H9 (cell line): Measurements from ENCODE around the gene ZNF10. TPM values are rescaled to one million over a fixed set of nuclear protein-coding genes. Genes with fewer than 3 reads are reported as not detected.

Experiments
- DNase-seq: peaks from one replicate; pipeline ENCODE4 v3.0.0-alpha.2; 2017
- H2AFZ ChIP-seq: one replicate; pipeline ENCODE4 v1.6.1; 2013; ENCODE audit warnings: mild to moderate bottlenecking, low read length, control low read depth, moderate library complexity
- H2AK5ac ChIP-seq: 2 replicates; pipeline ENCODE4 v1.6.1; 2013; ENCODE audit warnings: low read length, control low read depth, mixed read lengths; ENCODE audit not compliant: insufficient read length
- H2BK120ac ChIP-seq: one replicate; pipeline ENCODE4 v1.6.1; 2013; ENCODE audit warnings: low read depth, mild to moderate bottlenecking, low read length, control low read depth, inconsistent platforms; ENCODE audit not compliant: poor library complexity, severe bottlenecking
- H2BK12ac ChIP-seq: 2 replicates; pipeline ENCODE4 v1.6.1; 2013; ENCODE audit warnings: low read length, control low read depth, mixed read lengths, low read depth; ENCODE audit not compliant: insufficient read length
- H2BK15ac ChIP-seq: 2 replicates; pipeline ENCODE4 v1.6.1; 2013; ENCODE audit warnings: low read depth, low read length, control low read depth
- H2BK20ac ChIP-seq: one replicate; pipeline ENCODE4 v1.6.1; 2013; ENCODE audit warnings: low read depth, mild to moderate bottlenecking, low read length, control low read depth, inconsistent platforms; ENCODE audit not compliant: poor library complexity, severe bottlenecking
- H2BK5ac ChIP-seq: 2 replicates; pipeline ENCODE4 v1.6.1; 2013; ENCODE audit warnings: low read length, control low read depth, mixed read lengths; ENCODE audit not compliant: insufficient read length
- H3K14ac ChIP-seq: 2 replicates; pipeline ENCODE4 v1.6.1; 2013; ENCODE audit warnings: low read length, control low read depth; ENCODE audit not compliant: insufficient read depth
- H3K18ac ChIP-seq: 2 replicates; pipeline ENCODE4 v1.6.1; 2013; ENCODE audit warnings: low read depth, mild to moderate bottlenecking, mixed read lengths, low read length, control low read depth; ENCODE audit not compliant: insufficient read length
- H3K23ac ChIP-seq: 2 replicates; pipeline ENCODE4 v1.6.1; 2013; ENCODE audit warnings: low read length, control low read depth, mixed read lengths, low read depth; ENCODE audit not compliant: insufficient read length
- H3K23me2 ChIP-seq: 2 replicates; pipeline ENCODE4 v1.6.1; 2013; ENCODE audit warnings: low read depth, mild to moderate bottlenecking, mixed read lengths, low read length, control low read depth; ENCODE audit not compliant: insufficient read length, poor library complexity, severe bottlenecking
- H3K27ac ChIP-seq: 2 replicates; pipeline ENCODE4 v1.5.1; 2013; ENCODE audit warnings: low read length, control low read depth, mixed read lengths, low read depth; ENCODE audit not compliant: insufficient read length
- H3K27me3 ChIP-seq: 2 replicates; pipeline ENCODE4 v1.6.1; 2013; ENCODE audit warnings: low read length, control low read depth, inconsistent platforms; ENCODE audit not compliant: insufficient read depth
- H3K4ac ChIP-seq: 2 replicates; pipeline ENCODE4 v1.6.1; 2013; ENCODE audit warnings: low read depth, mild to moderate bottlenecking, control low read depth, inconsistent platforms, low read length, moderate library complexity
- H3K4me1 ChIP-seq: 2 replicates; pipeline ENCODE4 v1.6.1; 2013; ENCODE audit warnings: low read length, control low read depth, inconsistent platforms; ENCODE audit not compliant: insufficient read depth
- H3K4me2 ChIP-seq: 2 replicates; pipeline ENCODE4 v1.6.1; 2013; ENCODE audit warnings: low read length, control low read depth, mixed read lengths; ENCODE audit not compliant: insufficient read length, insufficient read depth
- H3K56ac ChIP-seq: 2 replicates; pipeline ENCODE4 v1.6.1; 2013; ENCODE audit warnings: low read depth, mild to moderate bottlenecking, mixed read lengths, low read length, control low read depth; ENCODE audit not compliant: insufficient read length
- H3K79me1 ChIP-seq: 2 replicates; pipeline ENCODE4 v1.6.1; 2013; ENCODE audit warnings: low read depth, mild to moderate bottlenecking, moderate library complexity, low read length, control low read depth, inconsistent platforms; ENCODE audit not compliant: insufficient read depth, poor library complexity, severe bottlenecking
- H3K79me2 ChIP-seq: 2 replicates; pipeline ENCODE4 v1.6.1; 2013; ENCODE audit warnings: low read length, control low read depth, inconsistent platforms; ENCODE audit not compliant: insufficient read depth
- H3K9ac ChIP-seq: 2 replicates; pipeline ENCODE4 v1.6.1; 2013; ENCODE audit warnings: low read length, control low read depth, mixed read lengths; ENCODE audit not compliant: insufficient read length; ENCODE audit errors: extremely low read depth
- H3K9me3 ChIP-seq: one replicate; pipeline ENCODE4 v1.6.1; 2013; ENCODE audit warnings: low read depth, low read length, inconsistent platforms; ENCODE audit not compliant: control insufficient read depth
- H3T11ph ChIP-seq: one replicate; pipeline ENCODE4 v1.6.1; 2013; ENCODE audit warnings: mild to moderate bottlenecking, low read length, control low read depth, inconsistent platforms
- H4K20me1 ChIP-seq: one replicate; pipeline ENCODE4 v1.6.1; 2013; ENCODE audit not compliant: control insufficient read depth, insufficient read length, insufficient read depth
- H4K5ac ChIP-seq: 2 replicates; pipeline ENCODE4 v1.6.1; 2013; ENCODE audit warnings: low read depth, mild to moderate bottlenecking, mixed read lengths, low read length, control low read depth; ENCODE audit not compliant: insufficient read length
- H4K8ac ChIP-seq: replicated peaks from 2 replicates; pipeline ENCODE4 v1.6.1; 2013; ENCODE audit warnings: low read length, control low read depth, mixed read lengths, low read depth; ENCODE audit not compliant: insufficient read length
- H4K91ac ChIP-seq: 2 replicates; pipeline ENCODE4 v1.6.1; 2013; ENCODE audit warnings: low read depth, mild to moderate bottlenecking, moderate library complexity, mixed read lengths, low read length, control low read depth; ENCODE audit not compliant: insufficient read length
- H3K27ac Mint-ChIP-seq, 3 experiments: 2 replicates in 2 of 3; 3 replicates in 1 of 3; pipeline ENCODE4 v1.8.0; 2020 to 2021; ENCODE audit warnings: mixed read lengths in 3 of 3, mild to moderate bottlenecking in 1 of 3, moderate library complexity in 1 of 3
- H3K27me3 Mint-ChIP-seq: 2 replicates; pipeline ENCODE4 v1.8.0; 2021; ENCODE audit warnings: low read depth, mild to moderate bottlenecking, moderate library complexity, mixed read lengths
- H3K36me3 Mint-ChIP-seq, 3 experiments: 2 replicates in 2 of 3; 3 replicates in 1 of 3; pipeline ENCODE4 v1.8.0; 2020 to 2021; ENCODE audit warnings: low read depth in 3 of 3, mixed read lengths in 3 of 3; ENCODE audit not compliant: insufficient read depth in 1 of 3
- H3K4me1 Mint-ChIP-seq, 2 experiments: 2 replicates each; pipeline ENCODE4 v1.8.0; 2020; ENCODE audit warnings: mixed read lengths in 2 of 2
- H3K4me3 Mint-ChIP-seq, 2 experiments: 2 replicates in 1 of 2; 3 replicates in 1 of 2; pipeline ENCODE4 v1.8.0; 2020 to 2021; ENCODE audit warnings: mild to moderate bottlenecking in 2 of 2, mixed read lengths in 2 of 2, moderate library complexity in 1 of 2
- H3K9me3 Mint-ChIP-seq, 2 experiments: 2 replicates in 1 of 2; 3 replicates in 1 of 2; pipeline ENCODE4 v1.8.0; 2020; ENCODE audit warnings: mild to moderate bottlenecking in 2 of 2, mixed read lengths in 2 of 2, moderate library complexity in 1 of 2
- CTCF ChIP-seq: fragments of 200-600 bp; sonication (generic); conservative IDR thresholded peaks from 3 replicates; pipeline ENCODE4 v1.8.0; 2021; ENCODE audit warnings: antibody characterized with exemption, mild to moderate bottlenecking
- WGBS: extraction: QIAGEN DNeasy Blood & Tissue Kit; methylation state at CpG from one replicate; pipeline ENCODE4 v1.1.7; 2013; ENCODE audit warnings: missing lambda C conversion rate, low lambda C conversion rate, mixed read lengths; ENCODE audit not compliant: insufficient read length; ENCODE audit errors: extremely low coverage; 5-methylcytosine and 5-hydroxymethylcytosine counted together
- total RNA-seq: library from RNA; stranded (reverse); gene quantifications from 2 replicates; pipeline ENCODE4 v1.2.1, GENCODE V29; 2021

Gene ZNF10
- total RNA-seq, 1 experiment from 2014 or later: 15.3 TPM

GRCh38 chr12:133156125-133156690 is 25.8 kb downstream of the ZNF10 start:
- Histone ChIP-seq H2AFZ (no peak overlapping the region), H3K56ac (no peak overlapping the region), H3K18ac (no peak overlapping the region), H3K23me2 (no peaks in the 10 kb centered on the region), H3K4me2 (no peak overlapping the region), H3K9me3 (peaks cover 79% of the 10 kb centered on the region), H3K27ac (no peak overlapping the region), H4K20me1 (no peaks in the 10 kb centered on the region), H3K79me1 (no peaks in the 10 kb centered on the region), H2BK12ac (no peak overlapping the region), H3K9ac (no peak overlapping the region), H3K14ac (no peak overlapping the region), H2BK15ac (no peak overlapping the region), H4K8ac (no peak overlapping the region), H3T11ph (no peak overlapping the region), H2BK20ac (no peak overlapping the region), H2AK5ac (no peak overlapping the region), H2BK5ac (no peak overlapping the region), H3K23ac (no peak overlapping the region), H3K4ac (no peak overlapping the region), H3K4me1 (no peaks in the 10 kb centered on the region), H4K5ac (no peak overlapping the region), H3K79me2 (no peaks in the 10 kb centered on the region), H4K91ac (no peak overlapping the region), H3K27me3 (no peaks in the 10 kb centered on the region), H2BK120ac (no peak overlapping the region)
- Mint-ChIP-seq H3K4me3 (no peak overlapping the region), H3K27me3 (peaks cover 1% of the 10 kb centered on the region), H3K27ac (no peak overlapping the region), H3K9me3 (peaks cover 91 to 94% of the 10 kb centered on the region in 2 experiments), H3K36me3 (peaks cover 83 to 92% (median 88%) of the 10 kb centered on the region in 3 experiments), H3K4me1 (no peaks in the 10 kb centered on the region)
- DNase-seq: no peak
- no CpG with 5 or more reads among the region's 2 CpGs for WGBS
- TF ChIP-seq CTCF: no peak
